ENCODE results near the gene GYPC.
"Not testable (repeated sequence)": the region's sequence is repeated elsewhere in the genome, so short reads cannot be mapped to it uniquely, and the experiment has no call there.

Gene GYPC

DNA sequence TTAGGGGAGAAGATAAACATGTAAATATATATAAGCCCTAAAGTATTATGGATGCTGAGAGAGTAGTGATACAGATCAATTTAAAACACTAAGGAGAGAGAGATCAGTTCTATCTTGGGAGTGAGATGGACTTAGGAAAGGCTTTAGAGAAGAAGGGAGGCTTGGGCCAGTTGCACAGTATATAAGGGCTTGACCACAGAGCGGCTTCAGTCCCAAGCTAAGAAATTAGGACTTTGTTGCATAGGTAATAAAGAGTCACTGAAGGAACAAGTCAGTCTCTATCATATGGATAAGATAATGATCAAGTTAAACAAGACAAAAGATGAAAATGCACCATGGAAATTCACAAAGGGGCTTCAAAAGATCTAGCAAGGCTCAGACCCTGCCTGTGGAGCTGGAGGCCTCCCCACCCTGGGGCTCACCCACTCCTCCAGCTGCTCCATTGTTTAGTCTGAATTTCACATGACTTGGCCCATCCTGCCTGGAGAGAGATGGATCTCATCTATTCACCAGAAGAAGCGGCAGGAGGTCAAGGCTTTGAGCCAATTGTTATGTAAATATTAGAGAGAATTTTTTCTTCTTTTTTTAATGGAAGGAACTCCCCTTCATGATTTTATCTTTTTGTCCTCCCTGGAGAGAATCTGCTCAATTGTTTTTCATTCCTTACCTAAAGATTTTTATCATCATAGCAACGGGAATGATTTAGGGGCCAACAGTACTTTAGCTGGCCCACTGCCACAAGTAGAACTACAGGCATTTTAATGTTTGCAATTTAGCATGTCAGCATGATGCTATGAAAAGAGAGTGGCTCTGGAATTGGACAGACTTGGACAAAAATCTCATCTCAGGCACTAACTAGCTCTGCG is 44.0 kb downstream of the GYPC start:
- no peak for DNase-seq (ENCODE audit: low read depth)

DNA sequence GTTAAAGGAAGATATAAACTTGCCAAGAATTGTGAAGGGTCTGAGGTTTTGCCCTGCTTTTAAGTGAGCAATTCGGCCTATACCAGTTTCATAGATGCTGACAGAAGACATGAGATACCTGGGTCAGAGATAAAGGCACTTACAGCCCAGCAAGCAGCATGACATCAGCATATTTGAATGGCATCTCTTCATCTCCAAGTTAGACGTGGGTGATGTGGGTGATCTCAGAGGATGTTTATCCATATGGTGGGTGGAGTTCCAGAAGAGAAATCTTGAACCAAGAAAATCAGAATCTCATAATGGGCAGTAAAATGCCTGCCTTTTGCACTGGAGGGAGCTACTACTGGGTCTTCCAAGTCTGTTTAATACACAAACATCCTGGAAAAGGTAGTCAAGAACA is 44.7 kb downstream of the GYPC start:
- DNase-seq (ENCODE audit: low read depth): no peak

DNA sequence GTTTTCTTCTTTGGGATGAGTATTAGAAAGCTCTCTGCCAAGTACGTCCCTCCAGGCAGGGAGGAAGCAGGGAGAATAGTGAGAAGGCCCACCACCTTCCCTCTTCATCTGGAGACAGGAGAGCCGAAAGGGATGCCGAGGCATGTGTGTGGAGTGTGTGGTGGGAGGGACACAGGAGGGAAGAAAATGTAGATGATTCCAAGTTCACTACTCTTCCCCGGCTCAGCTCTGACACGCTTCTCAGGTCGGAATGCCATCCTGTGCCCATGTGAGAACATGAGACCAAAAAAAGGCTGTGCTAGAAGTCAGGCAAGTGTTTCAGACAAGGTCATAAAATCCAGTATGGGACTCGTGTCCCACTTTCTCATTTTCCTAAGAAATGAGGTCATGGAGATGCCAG is 47.4 kb downstream of the GYPC start:
- DNase-seq (ENCODE audit: low read depth): no peak

DNA sequence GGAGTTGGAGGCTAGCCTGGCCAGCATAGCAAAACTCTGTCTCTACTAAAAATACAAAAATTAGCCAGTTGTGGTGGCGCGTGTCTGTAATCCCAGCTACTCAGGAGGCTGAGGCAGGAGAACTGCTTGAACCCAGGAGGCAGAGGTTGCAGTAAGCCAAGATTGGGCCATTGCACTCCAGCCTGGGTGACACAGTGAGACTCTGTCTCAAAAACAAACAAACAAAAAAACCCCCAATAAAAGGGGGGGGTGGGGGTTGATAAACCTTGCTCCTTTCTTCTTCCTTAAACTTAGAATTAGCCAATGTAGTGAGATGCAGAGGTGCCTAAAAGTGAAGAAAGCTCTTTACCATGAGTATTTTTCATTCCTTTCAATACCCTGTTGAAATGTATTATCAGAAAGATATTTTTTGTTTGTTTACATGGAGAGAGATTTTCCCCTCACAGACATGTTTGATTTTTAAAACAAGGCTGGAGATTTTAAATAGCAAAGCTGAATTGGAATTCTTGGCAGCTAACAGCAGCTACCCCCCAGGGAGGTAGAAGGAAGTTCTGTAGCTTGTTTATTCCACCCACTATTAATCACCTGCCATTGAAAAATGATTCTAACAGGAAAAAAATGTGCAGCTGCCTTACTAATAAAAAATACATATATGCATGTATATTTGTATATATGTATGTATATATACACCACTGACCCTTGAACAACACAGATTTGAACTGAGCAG is 48.6 kb downstream of the GYPC start:
- no peak for DNase-seq (ENCODE audit: low read depth)

DNA sequence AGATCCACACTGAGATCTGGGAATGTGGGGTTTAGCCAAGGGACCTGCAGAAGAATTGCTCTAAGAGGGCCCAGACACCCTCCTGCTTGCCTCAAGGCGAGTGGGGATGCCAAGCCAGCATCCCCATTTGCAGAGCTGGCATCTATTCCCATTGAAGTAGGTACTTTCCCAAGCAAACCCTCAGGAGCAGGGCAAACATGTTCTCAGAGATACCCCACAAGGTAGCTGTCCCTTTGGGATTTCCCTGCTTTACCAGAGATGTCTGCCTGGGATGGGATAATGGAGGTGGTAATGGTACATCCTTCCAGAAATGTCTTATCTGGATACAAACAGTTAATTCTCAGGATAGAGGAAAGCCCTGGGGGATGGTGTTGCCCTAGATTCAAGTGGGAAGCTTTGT is 51.2 kb downstream of the GYPC start:
- no peak for DNase-seq (ENCODE audit: low read depth)

DNA sequence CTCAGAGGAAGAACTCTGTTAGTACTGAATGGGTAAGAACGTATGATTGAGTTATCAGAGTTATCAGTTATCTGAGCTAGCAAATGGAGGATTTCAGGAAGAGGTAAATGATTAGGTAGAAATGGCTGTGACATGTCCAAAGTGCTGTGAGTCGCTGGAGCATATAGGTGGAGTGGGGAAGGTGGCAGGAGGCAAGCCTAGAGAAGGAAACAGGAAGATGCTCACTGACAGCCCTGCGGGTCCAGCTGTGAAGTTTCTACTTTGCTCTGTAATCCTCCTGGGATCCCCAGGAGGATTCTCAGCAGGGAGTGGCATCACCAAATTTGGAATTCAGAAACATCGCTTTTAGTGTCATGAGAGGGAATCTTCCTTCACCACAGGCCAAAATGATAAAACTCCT is 52.0 kb downstream of the GYPC start:
- DNase-seq (ENCODE audit: low read depth): no peak

DNA sequence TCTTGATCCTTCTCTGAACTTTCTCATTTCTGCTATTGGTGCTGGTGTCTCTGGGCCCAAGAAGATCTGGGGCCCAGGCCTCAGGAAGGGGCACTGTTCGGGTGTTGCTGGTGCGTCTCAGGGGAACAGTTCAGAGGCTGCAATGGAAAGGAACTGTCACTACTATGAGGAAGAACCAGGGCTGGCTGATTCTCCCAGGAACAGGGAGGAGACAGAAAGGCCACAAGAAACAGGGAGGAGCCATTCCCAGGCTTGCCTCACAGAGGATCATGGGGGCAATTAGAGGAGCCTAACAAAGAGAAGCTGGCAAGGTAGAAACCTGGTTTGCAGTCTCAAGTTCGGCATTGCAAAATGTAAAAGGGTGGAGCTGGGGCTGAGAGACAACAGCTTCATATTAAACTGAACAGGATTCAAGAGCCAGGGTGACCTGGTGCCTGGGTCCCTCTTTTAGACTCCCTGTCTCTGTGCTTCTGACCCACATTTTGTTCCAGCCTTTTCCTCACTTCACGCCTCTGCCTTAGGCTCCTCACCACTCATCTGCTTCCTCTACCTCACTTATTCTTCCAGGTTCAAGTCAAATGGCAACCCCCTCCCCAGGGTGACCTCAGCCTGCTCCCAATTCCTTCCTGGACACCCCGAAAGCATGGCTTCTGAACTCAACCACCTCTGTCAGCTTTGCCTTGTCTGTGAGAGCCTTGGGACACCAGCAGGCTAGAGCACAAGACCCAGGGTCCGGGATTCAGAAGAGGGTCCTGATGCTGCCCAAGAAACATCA is 58.4 kb downstream of the GYPC start:
- DNase-seq (ENCODE audit: low read depth): no peak

DNA sequence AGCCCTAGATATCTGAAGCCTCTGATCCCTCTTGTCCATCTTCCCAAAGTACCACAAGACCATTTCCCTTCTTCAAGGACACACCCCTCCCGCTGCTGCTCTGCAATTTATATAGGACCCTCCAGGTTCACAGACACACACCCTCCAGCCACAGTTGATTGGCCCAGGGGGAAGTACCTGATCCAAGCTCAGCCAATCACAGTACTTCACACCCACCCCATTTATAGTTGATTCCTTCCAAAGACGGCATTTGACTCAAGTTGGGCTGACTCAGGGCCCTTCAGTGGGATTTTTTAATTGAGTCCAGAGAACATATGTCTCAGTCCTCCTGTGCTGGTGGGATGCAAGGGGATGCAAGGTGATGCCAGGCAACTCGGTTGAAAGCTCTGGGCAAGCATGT is 59.2 kb downstream of the GYPC start:
- no peak for DNase-seq (ENCODE audit: low read depth)

DNA sequence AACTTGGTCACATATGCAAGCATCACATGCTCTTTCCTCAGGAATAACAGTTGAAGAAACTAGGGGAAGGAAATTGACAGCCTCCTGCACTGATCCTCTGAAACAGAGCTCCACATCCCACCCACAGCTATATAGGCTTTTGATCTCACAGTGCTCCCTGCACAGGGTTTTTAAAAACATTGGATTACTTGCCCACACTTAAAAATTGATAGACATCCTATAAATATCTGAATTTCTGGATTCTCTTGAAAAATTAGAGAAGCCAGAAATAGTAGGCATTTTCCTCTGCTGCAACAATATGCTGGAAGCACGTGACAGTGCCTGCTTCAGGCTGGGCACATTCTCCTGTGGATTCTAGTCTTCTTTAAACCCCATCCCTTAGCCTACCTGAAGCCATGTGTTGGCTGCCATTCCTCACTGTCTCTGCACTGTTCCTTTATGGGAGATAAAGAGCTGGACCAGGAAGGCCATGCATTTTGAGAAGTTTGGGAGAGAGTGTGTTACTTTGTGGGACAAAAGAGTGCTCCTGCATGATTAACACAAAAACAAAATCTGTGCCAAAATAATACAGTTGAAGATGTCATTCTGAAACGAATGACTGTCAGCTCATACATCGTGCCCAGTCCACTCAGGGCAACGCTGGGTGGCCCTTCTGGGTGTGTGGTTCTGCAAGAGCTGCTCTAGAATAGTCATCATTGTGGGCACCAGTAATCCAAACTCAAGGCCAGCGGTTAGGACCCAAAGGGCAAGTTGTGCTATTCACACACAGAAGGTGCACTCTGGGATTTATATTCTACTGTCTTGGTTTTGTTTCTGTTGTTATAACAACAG is 59.8 kb downstream of the GYPC start:
- no peak for DNase-seq (ENCODE audit: low read depth)

DNA sequence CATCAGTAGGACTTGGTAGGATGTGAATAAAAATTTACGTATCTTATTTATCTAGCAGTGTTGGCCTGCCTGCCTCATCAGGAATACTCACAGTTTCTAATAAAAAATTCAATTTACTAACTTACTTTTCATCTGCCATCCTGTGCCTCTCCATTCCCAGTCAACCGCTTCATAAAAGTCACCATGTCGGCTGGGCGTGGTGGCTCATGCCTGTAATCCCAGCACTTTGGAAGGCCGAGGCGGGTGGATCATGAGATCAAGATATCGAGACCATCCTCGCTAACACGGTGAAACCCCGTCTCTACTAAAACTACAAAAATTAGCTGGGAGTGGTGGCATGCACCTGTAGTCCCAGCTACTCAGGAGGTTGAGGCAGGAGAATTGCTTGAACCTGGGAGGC is 61.3 kb downstream of the GYPC start:
- not testable (repeated sequence) for DNase-seq (ENCODE audit: low read depth)

DNA sequence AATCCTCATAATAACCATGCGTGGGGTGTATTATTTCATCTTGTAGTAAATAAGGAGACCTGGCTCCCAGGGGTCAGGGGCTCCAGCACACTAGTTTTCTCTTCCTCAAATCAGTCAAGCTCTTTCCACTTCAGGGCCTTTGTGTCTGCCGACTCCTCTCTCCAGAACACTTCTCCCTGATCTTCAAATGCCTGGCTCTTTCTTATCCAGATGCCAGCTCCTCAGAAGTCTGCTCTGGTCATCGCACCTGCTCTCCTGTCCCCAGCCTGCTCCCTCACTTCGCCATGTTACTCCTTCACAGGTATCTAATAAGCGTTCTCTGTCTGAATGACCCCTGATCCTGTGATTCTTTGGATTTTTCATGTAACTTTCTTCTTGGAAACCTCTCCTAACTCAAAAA is 62.0 kb downstream of the GYPC start:
- DNase-seq (ENCODE audit: low read depth): no peak

DNA sequence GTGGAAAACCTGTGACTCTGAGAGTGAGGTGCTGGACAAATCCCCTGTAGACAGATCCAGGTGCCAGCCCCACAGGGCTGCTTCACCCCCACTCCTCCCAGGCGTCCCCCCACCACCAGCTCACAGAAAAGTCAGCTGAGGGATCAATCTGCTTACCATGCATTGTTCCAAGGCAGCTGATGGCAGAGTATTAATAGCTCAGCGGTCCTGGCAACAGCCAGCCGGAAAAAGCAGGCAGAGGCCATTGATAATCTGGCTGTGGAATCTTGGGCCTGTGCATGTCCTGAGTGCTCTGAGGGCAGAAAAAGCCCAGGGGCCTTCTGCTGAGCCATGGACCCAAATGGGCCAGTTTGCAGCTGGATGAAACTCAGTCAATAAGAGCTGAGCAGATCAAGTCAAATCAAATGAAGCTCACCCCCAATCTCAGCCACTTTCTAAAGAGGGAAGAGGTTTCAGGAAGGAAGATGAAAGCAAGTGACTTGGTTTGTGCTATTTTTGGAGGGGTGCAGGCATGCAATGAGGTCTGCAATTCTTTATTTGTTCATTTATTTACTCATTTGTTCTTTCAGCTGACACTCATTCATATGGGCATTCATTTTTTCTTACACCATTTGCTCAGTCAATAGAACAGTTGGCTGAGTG is 63.4 kb downstream of the GYPC start:
- DNase-seq (ENCODE audit: low read depth): no peak

DNA sequence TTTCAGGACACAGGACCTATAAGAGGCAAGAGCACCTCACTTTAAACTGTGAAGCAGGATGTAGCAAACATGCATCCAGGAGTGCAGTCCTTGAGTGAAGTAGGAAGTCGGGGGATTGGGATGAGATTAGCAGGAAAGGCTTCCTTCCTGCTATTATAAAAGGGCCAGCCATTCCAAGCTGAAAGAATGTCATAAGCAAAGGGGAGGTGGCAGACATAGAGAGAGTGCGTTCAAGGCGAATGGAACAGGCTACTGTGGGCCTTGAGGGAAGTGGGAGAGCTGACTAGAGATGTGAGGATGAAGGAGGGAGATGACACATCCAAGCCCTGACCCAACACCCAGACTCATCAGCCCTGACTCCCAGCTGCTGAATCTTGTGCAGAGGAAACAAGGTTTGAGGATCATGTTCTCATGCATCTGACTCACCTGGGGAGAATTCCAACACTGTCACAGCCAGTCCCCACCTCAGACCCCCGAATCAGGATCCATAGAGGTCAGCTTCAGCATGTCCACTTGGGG is 63.9 kb downstream of the GYPC start:
- no peak for DNase-seq (ENCODE audit: low read depth)

DNA sequence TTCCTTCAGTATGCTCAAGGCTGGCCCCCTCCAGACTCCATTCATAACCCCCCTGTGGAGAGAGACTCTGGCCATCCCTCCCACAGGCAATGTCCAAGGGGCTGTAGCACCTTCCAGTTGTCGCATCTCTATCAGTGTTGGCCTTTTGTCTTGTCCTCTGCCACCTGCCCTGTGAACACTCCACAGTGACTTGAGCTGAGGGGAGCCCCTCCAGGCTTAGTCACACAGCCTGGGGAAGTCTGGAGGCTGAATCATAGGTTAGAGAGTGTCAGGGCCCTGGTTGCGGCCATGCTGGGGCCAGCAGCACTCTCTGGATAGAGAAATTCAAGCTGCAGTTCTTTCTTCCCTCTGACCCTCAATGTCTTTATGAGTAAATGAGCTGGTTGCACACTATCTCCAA is 64.7 kb downstream of the GYPC start:
- DNase-seq (ENCODE audit: low read depth): no peak

DNA sequence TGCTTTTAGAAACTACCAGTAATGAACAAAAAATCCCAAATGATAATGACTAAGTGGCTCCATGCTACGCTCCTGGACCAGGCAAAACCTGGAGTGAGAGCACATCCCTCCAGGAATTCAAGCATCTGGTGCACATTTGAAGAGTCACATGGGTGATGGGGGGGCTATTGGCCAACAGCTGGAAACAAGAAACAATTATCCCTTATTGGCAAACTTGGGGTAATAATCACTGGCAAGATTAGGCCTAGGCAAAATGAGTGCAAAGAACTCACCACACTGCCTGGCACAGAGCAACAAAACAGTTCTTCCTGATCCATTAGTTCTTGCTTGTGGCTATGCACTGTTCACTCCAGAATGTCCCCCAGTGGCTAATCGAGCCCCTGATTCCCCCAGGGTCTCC is 66.1 kb downstream of the GYPC start:
- no peak for DNase-seq (ENCODE audit: low read depth)

DNA sequence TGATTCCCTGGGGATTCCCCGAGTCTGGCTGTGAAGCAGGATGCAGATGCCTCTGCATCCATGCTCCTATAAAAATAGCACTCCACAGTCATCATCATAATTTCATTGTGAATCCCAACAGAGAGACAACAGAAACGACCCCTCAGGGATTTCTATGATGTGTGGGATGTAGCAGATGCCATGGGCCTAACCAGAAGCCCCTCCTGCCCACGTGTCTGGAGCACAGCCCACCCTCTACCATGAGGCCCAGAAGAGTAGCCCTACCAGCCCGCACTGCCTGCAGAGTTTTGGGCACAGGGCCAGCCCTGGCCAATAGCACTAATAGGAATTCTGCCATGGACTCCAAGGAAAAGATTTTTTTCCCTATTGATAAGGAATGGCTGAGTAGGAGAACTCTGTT is 66.6 kb downstream of the GYPC start:
- DNase-seq (ENCODE audit: low read depth): no peak

DNA sequence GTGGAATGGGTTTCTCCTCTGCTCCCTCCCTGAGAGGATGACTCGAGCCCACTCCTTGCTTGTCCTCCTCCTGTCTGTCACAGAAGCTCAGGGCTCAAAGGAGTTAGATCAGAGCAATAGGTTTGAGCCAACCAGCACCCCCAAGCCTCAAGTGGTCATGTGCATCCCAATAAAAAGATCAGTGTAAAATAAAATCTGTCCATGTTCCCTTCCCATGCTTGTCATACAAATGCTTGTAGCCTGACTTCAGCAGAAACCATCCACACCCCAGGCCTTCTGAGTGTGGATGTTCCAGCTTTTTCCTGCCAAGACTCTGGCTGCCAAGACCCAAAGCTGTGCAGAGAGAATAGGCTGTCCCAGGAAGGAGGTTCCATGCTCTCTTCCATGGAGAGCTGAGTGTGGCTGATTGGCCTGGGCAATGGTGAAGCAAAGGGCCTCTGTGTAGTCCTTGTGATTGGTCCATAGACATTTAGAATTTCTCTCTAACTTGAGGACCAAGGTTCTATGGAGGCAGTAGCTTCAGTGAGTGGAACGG is 67.4 kb downstream of the GYPC start:
- DNase-seq (ENCODE audit: low read depth): no peak

DNA sequence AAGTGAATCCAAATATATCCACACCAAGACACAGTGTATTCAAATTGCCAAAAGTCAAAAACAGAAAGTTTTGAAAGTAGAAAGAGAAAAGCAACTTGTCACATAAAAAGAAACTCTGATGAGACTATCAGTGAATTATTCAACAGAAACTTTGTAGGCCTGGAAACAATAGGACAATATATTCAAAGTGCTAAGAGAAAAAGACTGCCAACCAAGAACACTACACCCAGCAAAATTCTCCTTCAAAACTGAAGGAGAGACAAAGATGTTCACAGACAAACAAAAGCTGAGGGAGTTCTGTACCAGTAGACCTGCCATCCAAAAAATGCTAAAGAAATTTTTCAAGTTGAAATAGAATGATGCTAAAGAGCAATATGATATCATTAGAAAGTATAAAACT is 69.6 kb downstream of the GYPC start:
- no peak for DNase-seq (ENCODE audit: low read depth)

DNA sequence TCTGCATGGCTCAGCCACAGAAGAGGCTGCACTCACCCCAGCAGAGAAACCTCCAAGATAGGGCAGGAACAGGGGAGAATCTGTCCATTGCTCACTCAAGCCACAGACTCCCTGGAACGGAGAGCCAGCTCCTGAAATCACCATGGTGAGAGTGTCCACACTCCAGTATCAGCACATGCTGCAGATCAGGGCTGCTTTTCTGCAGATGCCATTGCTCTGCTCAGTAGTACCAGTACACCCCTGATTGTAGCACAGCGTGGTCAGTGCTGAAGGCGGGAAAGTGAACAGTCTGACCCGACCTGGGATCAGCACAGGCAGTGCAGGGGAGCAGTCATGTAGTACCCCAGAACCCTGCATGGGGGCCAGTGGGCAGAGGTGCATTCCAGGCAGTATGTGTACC is 73.9 kb downstream of the GYPC start:
- DNase-seq (ENCODE audit: low read depth): no peak

DNA sequence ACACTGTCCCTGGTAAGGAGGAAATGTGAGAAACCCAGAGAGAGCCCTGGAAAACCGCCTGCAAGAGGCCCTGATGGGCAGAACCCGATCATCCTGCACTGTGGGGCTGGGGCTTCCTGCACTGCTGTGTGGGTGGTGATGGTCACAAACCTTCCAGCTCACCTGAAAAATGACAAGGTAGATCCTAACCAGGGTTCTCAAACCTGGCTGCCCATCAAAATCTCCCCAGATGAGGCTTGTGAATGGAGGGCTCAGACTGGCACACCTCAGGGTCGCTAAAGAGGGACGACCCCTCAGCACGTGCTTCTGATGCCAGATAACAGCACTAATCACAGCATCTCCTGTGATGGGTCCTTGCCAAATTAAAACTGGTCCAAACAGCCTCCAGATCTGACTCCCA is 74.7 kb downstream of the GYPC start:
- no peak for DNase-seq (ENCODE audit: low read depth)

DNA sequence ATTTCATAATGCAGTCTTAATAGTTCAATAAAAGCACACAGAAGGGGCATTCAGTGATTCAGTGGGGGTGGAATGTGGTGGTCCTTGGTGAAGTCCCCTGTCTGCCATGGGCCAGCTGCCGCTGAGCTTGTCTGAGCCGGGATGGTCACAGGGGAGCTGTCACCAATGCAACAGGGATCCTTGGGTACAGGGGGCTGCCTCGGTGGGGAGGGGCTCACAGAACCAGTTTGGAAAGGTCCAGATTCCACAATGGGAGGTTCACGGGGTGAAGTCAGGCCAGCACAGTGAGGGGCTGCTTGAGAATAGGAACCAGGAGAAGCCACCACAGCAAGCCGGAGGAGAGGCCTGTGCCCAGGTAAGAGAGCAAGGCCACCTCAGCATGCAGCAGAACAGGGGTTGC is 75.4 kb downstream of the GYPC start:
- DNase-seq (ENCODE audit: low read depth): no peak

Measured in stimulated activated CD8-positive, alpha-beta memory T cell treated with anti-CD3 and anti-CD28 coated beads, Interleukin-7, amount 100 ng/mL, for 24 hours (primary cell).